Neural progenitor cell (in vitro differentiated cells): ENCODE results near the gene DHRS13. TPM values are rescaled to one million over a fixed set of nuclear protein-coding genes. Genes with fewer than 3 reads are reported as not detected.

Experiments used
- DNase-seq: peaks from one replicate; pipeline ENCODE4 v3.0.0-alpha.2; 2016; ENCODE audit warnings: low spot score
- H2AFZ ChIP-seq: fragments of 200-600 bp; sonication (generic); replicated peaks from 2 replicates; pipeline ENCODE4 v1.6.1; 2016; ENCODE audit warnings: antibody characterized with exemption
- H3F3A ChIP-seq: fragments of 200-600 bp; sonication (generic); 2 replicates; pipeline ENCODE4 v1.6.1; 2016; ENCODE audit warnings: antibody characterized with exemption, low read depth
- H3K27ac ChIP-seq: fragments of 200-600 bp; sonication (generic); 2 replicates; pipeline ENCODE4 v1.5.1; 2016; ENCODE audit warnings: mild to moderate bottlenecking
- H3K27me3 ChIP-seq: fragments of 200-600 bp; sonication (generic); 2 replicates; pipeline ENCODE4 v1.6.1; 2016; ENCODE audit warnings: mild to moderate bottlenecking, moderate library complexity
- H3K36me3 ChIP-seq: fragments of 200-600 bp; sonication (generic); 2 replicates; pipeline ENCODE4 v1.5.1; 2016
- H3K4me1 ChIP-seq: fragments of 200-600 bp; sonication (generic); 2 replicates; pipeline ENCODE4 v1.6.1; 2016; ENCODE audit warnings: mixed run types
- H3K4me2 ChIP-seq: fragments of 200-600 bp; sonication (generic); 2 replicates; pipeline ENCODE4 v1.6.1; 2016
- H3K4me3 ChIP-seq: fragments of 200-600 bp; sonication (generic); 2 replicates; pipeline ENCODE4 v1.5.1; 2016
- H3K79me2 ChIP-seq: fragments of 200-600 bp; sonication (generic); 2 replicates; pipeline ENCODE4 v1.6.1; 2016; ENCODE audit warnings: low read depth
- H3K9ac ChIP-seq: fragments of 200-600 bp; sonication (generic); 2 replicates; pipeline ENCODE4 v1.6.1; 2016
- H3K9me3 ChIP-seq: fragments of 200-600 bp; sonication (generic); 2 replicates; pipeline ENCODE4 v1.5.1; 2016; ENCODE audit warnings: low read depth
- H4K20me1 ChIP-seq: fragments of 200-600 bp; sonication (generic); 2 replicates; pipeline ENCODE4 v1.6.1; 2016; ENCODE audit warnings: low read depth
- H3K27ac Mint-ChIP-seq: 3 replicates; pipeline ENCODE4 v1.8.0; 2021; ENCODE audit warnings: mixed read lengths
- H3K27me3 Mint-ChIP-seq: 2 replicates; pipeline ENCODE4 v1.8.0; 2022; ENCODE audit warnings: low read depth, mild to moderate bottlenecking, inconsistent platforms, moderate library complexity, mixed read lengths; ENCODE audit not compliant: insufficient read depth
- H3K36me3 Mint-ChIP-seq: 3 replicates; pipeline ENCODE4 v1.8.0; 2021; ENCODE audit warnings: mixed read lengths
- H3K4me1 Mint-ChIP-seq: 3 replicates; pipeline ENCODE4 v1.8.0; 2021; ENCODE audit warnings: mixed read lengths
- H3K4me3 Mint-ChIP-seq: 3 replicates; pipeline ENCODE4 v1.8.0; 2021; ENCODE audit warnings: mild to moderate bottlenecking, moderate library complexity, mixed read lengths
- H3K9me3 Mint-ChIP-seq: 3 replicates; pipeline ENCODE4 v1.8.0; 2020; ENCODE audit warnings: mixed read lengths
- EZH2 ChIP-seq: fragments of 200-600 bp; sonication (generic); IDR thresholded peaks from 2 replicates; pipeline ENCODE4 v1.6.1; 2017; ENCODE audit warnings: antibody characterized with exemption, mild to moderate bottlenecking, moderate library complexity
- EZH2phosphoT487 ChIP-seq: fragments of 200-600 bp; sonication (generic); IDR thresholded peaks from 2 replicates; pipeline ENCODE4 v1.6.1; 2017; ENCODE audit warnings: antibody characterized with exemption
- total RNA-seq: library from RNA; depleted of rRNA; stranded (reverse); fragments of >200 nt; gene quantifications from 2 replicates; pipeline ENCODE4 v1.2.3, GENCODE V29; 2015; ENCODE audit warnings: low replicate concordance
- TF ChIP-seq, protein P1 (sequence below): fragments of 200-600 bp; sonication (generic); IDR thresholded peaks from 2 replicates; pipeline ENCODE4 v1.5.1; 2017; ENCODE audit warnings: antibody characterized with exemption, mild to moderate bottlenecking

The DHRS13 gene
- total RNA-seq, 1 donor from 2014 or later, result 25.6 TPM

DNA sequence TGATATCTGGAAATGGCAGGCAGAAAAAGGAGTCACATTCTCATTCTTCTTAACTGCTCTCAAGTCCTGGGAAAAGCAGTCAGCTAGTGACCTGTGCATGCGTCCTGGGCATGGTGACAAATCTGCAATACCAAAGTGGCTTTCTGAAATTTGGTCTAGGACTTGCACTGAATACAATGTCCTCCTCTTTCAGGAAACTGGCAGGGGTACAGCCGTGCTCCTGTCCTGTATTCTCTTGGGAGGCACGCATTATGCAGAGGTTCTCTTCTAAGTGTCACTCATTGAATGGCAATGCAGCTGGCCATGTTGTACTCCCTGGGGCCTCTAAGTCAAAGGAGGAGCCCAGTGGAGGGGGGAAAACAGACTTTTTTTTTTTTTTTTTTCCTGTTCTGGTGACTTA, 37.8 kb upstream of the DHRS13 start:
- Mint-ChIP-seq H3K27ac (no peak overlapping the region), H3K4me3 (peak overlapping the region; percentile 53), H3K9me3 (no peaks in the 10 kb centered on the region), H3K4me1 (peaks cover 60% of the 10 kb centered on the region), H3K36me3 (peaks cover 13% of the 10 kb centered on the region), H3K27me3 (no peaks in the 10 kb centered on the region)
- TF ChIP-seq EZH2phosphoT487 (no peak), EZH2 (no peak)
- TF ChIP-seq, protein P1, sequence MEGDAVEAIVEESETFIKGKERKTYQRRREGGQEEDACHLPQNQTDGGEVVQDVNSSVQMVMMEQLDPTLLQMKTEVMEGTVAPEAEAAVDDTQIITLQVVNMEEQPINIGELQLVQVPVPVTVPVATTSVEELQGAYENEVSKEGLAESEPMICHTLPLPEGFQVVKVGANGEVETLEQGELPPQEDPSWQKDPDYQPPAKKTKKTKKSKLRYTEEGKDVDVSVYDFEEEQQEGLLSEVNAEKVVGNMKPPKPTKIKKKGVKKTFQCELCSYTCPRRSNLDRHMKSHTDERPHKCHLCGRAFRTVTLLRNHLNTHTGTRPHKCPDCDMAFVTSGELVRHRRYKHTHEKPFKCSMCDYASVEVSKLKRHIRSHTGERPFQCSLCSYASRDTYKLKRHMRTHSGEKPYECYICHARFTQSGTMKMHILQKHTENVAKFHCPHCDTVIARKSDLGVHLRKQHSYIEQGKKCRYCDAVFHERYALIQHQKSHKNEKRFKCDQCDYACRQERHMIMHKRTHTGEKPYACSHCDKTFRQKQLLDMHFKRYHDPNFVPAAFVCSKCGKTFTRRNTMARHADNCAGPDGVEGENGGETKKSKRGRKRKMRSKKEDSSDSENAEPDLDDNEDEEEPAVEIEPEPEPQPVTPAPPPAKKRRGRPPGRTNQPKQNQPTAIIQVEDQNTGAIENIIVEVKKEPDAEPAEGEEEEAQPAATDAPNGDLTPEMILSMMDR, result no peak
- H3K9ac ChIP-seq, result no peak overlapping the region
- no peaks in the 10 kb centered on the region for H3K9me3 ChIP-seq
- peaks cover 62% of the 10 kb centered on the region for H3K4me1 ChIP-seq
- H2AFZ ChIP-seq, result no peak overlapping the region
- peak overlapping the region; percentile 56 for H3K4me2 ChIP-seq
- H3K27me3 ChIP-seq, result no peaks in the 10 kb centered on the region
- H3K79me2 ChIP-seq, result peaks cover 100% of the 10 kb centered on the region
- H3F3A ChIP-seq, result peaks cover 76% of the 10 kb centered on the region
- peak; percentile 58 for DNase-seq
- H3K27ac ChIP-seq, result peak overlapping the region; percentile 80
- peaks cover 99% of the 10 kb centered on the region for H4K20me1 ChIP-seq
- peak overlapping the region; percentile 11 for H3K4me3 ChIP-seq
- no peaks in the 10 kb centered on the region for H3K36me3 ChIP-seq

DNA sequence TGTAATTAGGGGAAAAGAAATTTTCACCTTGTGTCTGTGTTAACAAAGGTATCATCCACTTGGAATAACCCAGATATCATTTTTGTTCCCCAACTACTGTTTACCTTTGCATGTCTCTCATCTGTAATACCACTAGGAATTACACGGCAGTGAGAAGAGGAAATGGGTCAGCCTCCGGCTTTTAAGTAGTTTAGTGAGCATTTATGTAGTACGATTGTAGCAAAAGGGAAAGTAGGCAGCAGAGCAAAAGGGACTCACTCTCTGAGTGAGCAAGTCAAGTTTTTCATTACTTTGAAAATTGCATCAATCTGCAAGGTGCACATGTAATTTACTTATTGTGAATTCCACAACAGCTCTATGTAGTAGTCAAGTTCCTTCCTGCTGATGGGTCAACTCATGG, 37.3 kb upstream of the DHRS13 start:
- Histone ChIP-seq H3K27me3 (no peaks in the 10 kb centered on the region), H3K4me2 (peak overlapping the region; percentile 56), H3K9ac (no peak overlapping the region), H3K9me3 (no peaks in the 10 kb centered on the region), H2AFZ (no peak overlapping the region), H3K79me2 (peaks cover 100% of the 10 kb centered on the region), H3F3A (peaks cover 71% of the 10 kb centered on the region), H3K27ac (peak overlapping the region; percentile 80), H3K4me1 (peaks cover 62% of the 10 kb centered on the region), H4K20me1 (peaks cover 98% of the 10 kb centered on the region), H3K4me3 (peak overlapping the region; percentile 11), H3K36me3 (no peaks in the 10 kb centered on the region)
- no peaks in the 10 kb centered on the region for H3K9me3 Mint-ChIP-seq
- peaks cover 13% of the 10 kb centered on the region for H3K36me3 Mint-ChIP-seq
- TF ChIP-seq EZH2phosphoT487, result no peak
- TF ChIP-seq, protein P1, result no peak
- TF ChIP-seq EZH2, result no peak
- DNase-seq, result no peak
- H3K4me1 Mint-ChIP-seq, result peaks cover 57% of the 10 kb centered on the region
- no peak overlapping the region for H3K4me3 Mint-ChIP-seq
- H3K27ac Mint-ChIP-seq, result peak overlapping the region; percentile 4
- no peaks in the 10 kb centered on the region for H3K27me3 Mint-ChIP-seq

DNA sequence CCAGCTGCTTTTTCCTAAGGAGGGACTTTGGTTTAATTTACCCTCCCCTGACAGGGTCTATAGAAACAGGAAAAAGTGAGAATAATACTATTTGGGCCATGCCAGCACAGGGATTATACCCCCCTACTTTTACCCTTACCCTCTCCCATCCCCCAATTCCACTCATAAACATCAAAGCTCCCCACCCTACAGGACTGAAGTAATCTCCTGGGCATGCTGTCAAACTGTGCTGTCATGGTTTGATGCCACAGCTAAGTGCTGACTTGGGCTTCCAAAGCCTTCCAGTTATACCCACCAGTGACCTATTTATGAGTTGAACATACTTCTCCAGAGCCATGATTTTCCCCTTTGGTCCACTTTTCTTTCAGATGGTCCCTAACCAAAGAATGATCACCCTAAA, 35.7 kb upstream of the DHRS13 start:
- H3K79me2 ChIP-seq, result peaks cover 100% of the 10 kb centered on the region
- Mint-ChIP-seq H3K36me3 (peaks cover 19% of the 10 kb centered on the region), H3K27ac (peak overlapping the region; percentile 59), H3K9me3 (no peaks in the 10 kb centered on the region), H3K4me3 (no peak overlapping the region), H3K4me1 (peaks cover 55% of the 10 kb centered on the region), H3K27me3 (no peaks in the 10 kb centered on the region)
- H3F3A ChIP-seq, result peaks cover 63% of the 10 kb centered on the region
- peak overlapping the region; percentile 56 for H3K4me2 ChIP-seq
- TF ChIP-seq EZH2, result no peak
- no peak for TF ChIP-seq EZH2phosphoT487
- TF ChIP-seq, protein P1, result no peak
- H3K27ac ChIP-seq, result no peak overlapping the region
- no peak for DNase-seq
- H2AFZ ChIP-seq, result no peak overlapping the region
- no peak overlapping the region for H3K9ac ChIP-seq
- peaks cover 62% of the 10 kb centered on the region for H3K4me1 ChIP-seq
- no peaks in the 10 kb centered on the region for H3K27me3 ChIP-seq
- no peak overlapping the region for H3K4me3 ChIP-seq
- peaks cover 99% of the 10 kb centered on the region for H4K20me1 ChIP-seq
- no peaks in the 10 kb centered on the region for H3K36me3 ChIP-seq
- H3K9me3 ChIP-seq, result no peaks in the 10 kb centered on the region
